ENCODE data around the gene TRIO.
A peak's percentile ranks its signal among the peaks of the same experiment; 100 is the strongest.
"Not testable (repeated sequence)": the region's sequence is repeated elsewhere in the genome, so short reads cannot be mapped to it uniquely, and the experiment has no call there.

TRIO gene

DNA sequence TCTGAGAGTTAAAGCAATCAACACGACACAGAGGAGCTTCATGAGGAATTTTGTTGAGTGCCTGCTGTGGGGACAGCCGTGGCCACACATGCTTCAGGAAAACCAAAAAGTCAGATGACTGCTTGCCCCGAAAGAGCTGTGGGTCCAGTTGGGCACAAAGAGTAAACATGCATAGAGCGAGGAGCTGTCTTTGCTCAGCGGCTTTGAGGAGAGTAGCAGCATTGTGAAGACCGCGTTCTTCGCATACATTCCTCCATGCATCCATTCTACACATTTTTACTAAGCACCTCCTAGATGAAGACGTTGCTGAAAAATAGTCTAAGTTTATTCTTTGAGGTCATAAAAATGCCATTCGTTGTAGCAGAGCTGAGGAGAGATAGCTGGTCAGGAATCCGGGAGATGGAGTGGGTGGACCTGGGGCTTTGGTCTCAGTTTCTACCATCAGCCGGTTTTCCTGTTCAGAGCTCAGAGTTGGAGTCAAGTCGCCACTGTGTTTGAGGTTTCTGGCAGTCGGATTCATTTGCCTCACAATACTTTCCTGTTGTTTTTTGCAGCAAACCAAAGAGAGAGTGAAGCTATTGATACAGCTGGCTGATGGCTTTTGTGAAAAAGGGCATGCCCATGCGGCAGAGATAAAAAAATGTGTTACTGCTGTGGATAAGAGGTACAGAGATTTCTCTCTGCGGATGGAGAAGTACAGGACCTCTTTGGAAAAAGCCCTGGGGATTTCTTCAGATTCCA is 243.9 kb downstream of the TRIO start:
- DNase-seq (ENCODE audit: low spot score) = no peak

- DNase-seq (ENCODE audit: low spot score) = no peak
Measured at GRCh38 chr5:14388741-14389140, 245.6 kb downstream of the TRIO start.

GRCh38 chr5:14392552-14392951 is 249.4 kb downstream of the TRIO start:
- DNase-seq (ENCODE audit: low spot score) = not testable (repeated sequence)

DNA sequence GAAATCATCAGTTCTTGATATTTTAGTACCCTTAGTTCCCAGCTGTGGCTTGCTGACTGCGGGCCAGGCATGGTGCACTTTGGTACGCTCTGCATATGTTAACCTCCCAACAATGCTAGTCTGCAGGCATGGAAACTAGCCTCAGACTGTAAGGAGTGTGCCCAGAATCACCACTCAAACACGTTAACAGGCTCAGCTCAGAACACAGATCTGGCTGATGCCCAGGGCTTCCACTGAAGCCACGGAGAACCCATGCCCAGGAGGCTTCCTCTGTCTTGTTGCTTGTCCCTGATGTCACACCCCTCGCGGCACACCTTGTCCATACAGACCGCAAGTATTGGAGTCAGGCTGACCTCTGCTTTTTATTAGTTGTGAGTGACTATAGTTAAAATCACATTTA is 251.2 kb downstream of the TRIO start:
- DNase-seq (ENCODE audit: low spot score) = no peak

- no peak for DNase-seq (ENCODE audit: low spot score)
Measured at GRCh38 chr5:14395411-14395810, 252.3 kb downstream of the TRIO start.

GRCh38 chr5:14396066-14396465 is 252.9 kb downstream of the TRIO start:
- DNase-seq (ENCODE audit: low spot score) = no peak

GRCh38 chr5:14396737-14397136 is 253.6 kb downstream of the TRIO start:
- no peak for DNase-seq (ENCODE audit: low spot score)

DNA sequence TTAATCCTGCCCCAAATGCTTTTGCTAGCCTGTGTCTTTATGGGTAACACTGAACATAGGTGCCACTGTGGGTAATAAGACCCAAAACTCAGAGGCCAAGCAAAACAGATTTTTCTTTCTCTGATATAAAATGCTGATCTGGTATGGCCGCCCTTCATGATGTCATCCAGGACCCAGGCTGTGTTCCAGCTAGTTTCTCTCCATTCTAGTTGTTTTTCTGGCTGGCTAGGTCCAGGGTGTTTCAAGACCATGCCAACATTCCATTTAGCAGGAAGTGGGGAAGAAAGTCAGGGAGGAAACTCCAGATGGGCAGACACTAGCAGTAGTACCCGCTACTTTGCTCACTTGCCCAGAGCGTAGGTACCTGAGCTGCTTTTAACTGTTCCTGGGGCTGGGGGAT is 254.6 kb downstream of the TRIO start:
- DNase-seq (ENCODE audit: low spot score) = no peak

DNA sequence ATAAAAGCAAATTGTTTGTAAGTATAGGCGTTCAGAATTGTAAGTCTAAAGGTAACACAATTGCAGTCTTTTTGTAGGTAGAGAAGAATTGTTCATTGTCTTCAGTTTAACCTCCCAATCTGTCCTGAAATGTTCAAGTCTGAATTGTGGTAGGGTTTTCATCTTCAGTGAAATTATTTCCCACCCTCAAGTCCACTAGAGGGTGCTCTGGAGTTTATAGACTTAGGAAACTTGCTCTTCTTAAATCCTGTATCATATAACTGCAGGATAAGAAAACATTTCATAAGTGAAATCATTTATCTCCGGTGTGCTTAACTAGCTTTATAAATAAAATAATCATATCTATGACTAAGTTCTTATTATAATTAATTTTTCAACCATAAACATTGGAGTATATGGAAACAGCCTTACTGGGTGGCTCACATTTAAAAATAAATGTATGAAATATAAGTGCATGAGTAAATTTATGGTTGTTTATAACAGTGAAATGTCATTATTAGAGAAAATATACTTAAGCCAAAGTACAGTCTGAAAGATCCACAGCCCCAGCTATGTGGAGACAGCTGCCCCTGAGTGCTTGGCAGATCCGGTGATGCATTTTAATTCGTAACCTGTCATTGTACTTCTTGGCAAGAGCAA is 256.0 kb downstream of the TRIO start:
- DNase-seq (ENCODE audit: low spot score) = peak; percentile 68

- no peak for DNase-seq (ENCODE audit: low spot score)
Measured at GRCh38 chr5:14400085-14400484, 256.9 kb downstream of the TRIO start.

GRCh38 chr5:14400611-14401010 is 257.5 kb downstream of the TRIO start:
- DNase-seq (ENCODE audit: low spot score) = no peak

GRCh38 chr5:14401639-14402038 is 258.5 kb downstream of the TRIO start:
- no peak for DNase-seq (ENCODE audit: low spot score)

DNA sequence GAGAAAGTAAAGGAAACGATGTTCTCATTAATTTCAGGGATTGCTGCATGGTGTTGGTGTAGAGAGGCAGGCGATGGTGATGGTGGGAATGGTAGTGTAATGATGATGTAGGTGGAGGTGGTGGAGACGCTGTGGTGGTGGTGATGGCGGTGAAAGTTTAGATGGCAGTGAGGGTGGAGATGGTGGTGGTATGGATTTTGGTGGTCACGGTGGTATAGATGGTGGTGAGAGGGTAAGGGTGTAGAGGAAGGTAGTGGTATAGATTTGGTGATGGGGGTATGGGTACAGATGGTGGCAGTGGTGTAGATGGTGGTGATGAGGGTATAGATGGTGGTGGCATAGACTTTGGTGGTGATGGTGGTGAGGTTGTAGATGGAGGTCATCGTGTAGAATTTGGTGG is 259.3 kb downstream of the TRIO start:
- DNase-seq (ENCODE audit: low spot score) = no peak

DNA sequence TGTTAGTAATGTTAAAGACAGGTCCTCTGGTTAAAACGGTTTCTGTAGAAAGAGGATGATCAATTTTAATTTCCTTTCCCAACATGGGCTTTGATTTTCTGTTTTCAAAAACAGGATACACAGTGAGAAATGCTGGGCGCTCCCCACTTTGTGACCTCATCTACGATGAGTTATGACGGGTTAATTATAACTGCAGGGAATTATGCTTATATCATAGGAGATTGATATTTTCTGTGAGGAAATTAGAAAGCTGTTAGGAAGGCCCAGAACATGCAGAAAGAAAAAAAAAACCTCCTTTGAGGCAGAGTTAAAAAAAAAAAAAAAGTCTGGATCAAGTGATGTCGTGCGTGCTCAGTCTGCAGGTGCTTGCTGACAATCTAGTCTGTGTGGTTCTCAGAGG is 261.6 kb downstream of the TRIO start:
- DNase-seq (ENCODE audit: low spot score) = no peak

GRCh38 chr5:14405267-14405666 is 262.1 kb downstream of the TRIO start:
- DNase-seq (ENCODE audit: low spot score) = no peak

DNA sequence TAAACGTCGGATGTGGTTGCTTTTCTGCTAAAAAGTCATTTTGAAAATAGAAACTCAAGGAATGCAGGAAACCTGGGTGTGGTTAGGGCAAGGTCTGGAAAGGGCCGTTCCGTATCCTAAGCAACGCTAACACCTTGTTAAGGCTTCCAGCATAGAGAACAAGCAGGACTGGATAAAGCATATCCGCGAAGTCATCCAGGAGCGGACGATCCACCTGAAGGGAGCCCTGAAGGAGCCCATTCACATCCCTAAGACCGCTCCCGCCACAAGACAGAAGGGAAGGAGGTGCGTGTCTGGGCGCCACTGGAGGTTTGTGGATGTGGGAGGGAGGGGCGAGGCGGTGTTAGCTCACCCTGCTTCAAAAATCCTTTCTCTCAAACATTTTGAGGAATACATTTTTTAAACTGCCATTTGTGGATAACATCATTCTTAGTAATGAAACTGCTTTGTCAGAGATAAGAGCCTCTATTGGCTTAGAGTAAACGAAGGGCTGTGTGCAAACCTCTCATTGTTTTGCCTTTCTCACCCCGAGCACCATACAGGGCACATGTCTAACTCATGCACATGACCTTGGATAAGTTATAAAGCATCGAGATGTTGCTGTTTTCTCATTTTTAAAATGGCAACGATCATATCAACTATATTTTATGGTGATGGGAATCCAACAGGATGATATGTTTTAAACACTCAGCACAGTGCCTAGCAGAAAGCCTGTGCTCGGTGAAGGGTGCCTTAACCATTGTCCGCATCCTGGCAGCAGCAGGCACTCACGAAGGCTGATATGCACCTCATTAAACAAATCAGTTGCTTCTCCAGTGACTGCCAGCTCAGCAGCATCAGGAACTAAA is 262.8 kb downstream of the TRIO start:
- DNase-seq (ENCODE audit: low spot score) = no peak

DNA sequence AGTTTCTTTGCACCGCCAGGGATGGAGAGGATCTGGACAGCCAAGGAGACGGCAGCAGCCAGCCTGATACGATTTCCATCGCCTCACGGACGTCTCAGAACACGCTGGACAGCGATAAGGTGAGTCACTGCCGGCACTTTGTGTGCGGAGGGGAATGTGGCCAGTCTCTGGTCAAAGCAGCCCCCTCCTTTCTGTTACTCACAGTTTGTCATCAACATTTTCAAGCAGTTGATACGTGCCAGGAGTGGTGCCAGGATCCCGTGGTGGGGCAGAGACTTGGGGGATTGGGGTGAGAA is 263.4 kb downstream of the TRIO start:
- no peak for DNase-seq (ENCODE audit: low spot score)

DNA sequence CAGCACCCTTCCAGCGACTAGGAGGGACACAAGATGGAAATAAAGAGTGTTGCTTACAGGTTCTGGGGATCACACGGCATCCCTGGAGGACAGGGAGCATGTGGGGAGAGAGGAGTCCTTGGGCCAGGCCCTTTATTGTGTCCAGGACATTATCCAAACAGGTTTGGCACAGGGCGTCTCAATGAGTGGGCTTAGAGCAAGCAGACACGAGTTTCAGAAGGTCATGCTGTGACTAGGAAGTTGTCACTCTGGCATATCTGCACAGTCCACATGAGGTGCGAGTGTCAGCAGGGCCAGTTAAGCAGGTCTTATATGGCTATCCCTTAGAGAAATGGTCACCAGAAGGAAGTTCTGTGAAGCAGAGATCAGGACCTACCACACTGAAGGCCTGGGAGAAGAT is 263.9 kb downstream of the TRIO start:
- no peak for DNase-seq (ENCODE audit: low spot score)

DNA sequence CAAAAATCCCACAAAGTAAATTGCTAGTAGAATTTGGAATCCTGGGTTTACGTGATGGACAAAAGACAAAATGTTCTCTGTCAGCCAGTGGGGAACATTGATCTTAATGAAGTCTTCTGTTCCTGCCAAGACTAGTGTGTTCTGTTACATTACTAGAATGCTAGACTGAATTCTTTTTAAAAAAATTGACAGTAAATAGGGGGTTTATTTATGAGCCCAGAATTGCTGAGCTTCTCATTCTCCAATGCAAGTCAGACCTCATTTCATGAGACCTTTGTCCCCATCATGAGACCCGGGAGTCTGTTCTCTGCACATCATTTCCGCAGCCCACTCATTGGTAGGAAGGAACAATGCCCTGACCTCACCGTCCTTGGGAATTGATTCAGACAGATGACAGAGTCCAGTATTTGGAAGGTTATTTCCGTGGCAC is 264.6 kb downstream of the TRIO start:
- DNase-seq (ENCODE audit: low spot score) = no peak

DNA sequence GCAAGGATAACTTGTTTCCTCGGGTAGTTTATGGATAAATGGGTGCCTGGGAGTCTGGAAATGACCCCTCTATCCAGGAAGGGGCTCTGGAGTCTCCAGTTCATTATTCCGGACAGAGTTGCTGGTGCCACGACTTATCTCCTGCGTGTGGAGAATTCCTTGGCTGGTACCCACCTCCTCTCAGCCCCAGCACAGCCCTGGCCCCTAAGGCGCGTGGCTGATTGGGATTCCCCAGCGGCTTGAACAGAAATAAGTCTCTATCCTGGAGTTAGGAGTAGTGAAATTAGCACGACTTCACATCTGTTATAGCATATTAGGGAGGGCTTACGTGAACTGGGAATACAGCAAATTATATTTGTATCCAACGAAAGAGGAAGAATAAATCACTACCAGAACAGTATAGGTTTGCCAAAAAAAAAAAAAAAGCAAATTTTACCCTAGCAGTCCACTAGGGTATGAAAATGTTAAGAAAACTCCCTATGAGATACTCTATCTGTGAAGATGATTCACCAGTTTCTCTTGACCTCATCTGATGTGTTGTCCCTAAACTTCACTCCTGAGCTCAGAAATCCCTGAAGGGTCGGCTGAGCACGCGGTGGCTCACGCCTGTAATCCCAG is 265.9 kb downstream of the TRIO start:
- no peak for DNase-seq (ENCODE audit: low spot score)

GRCh38 chr5:14410068-14410393 is 266.9 kb downstream of the TRIO start:
- DNase-seq (ENCODE audit: low spot score) = no peak

- no peak for DNase-seq (ENCODE audit: low spot score)
Measured at GRCh38 chr5:14410394-14411201, 267.5 kb downstream of the TRIO start.

Measured in NAMALWA (cell line).